ENCODE data around the gene TMEM79.
"Not testable (repeated sequence)": the region's sequence is repeated elsewhere in the genome, so short reads cannot be mapped to it uniquely, and the experiment has no call there.

TMEM79 gene

GRCh38 chr1:156310962-156311361 is 26.8 kb downstream of the TMEM79 start:
- no peak for DNase-seq

GRCh38 chr1:156316909-156317308 is 32.8 kb downstream of the TMEM79 start:
- DNase-seq, result no peak

GRCh38 chr1:156319664-156320063 is 35.5 kb downstream of the TMEM79 start:
- no peak for DNase-seq

- DNase-seq, result no peak
Observed at GRCh38 chr1:156320560-156320959, 36.4 kb downstream of the TMEM79 start.

GRCh38 chr1:156323179-156323578 is 39.1 kb downstream of the TMEM79 start:
- DNase-seq, result not testable (repeated sequence)

- DNase-seq, result no peak
Observed at GRCh38 chr1:156336242-156336641, 52.1 kb downstream of the TMEM79 start.

GRCh38 chr1:156337052-156337887 is 53.1 kb downstream of the TMEM79 start:
- DNase-seq, result no peak

- DNase-seq, result no peak
Observed at GRCh38 chr1:156337888-156338179, 53.7 kb downstream of the TMEM79 start.

GRCh38 chr1:156338180-156338976 is 54.3 kb downstream of the TMEM79 start, which contains the start of the genes CCT3 and TSACC:
Gene CCT3, minus strand, starts transcription at chr1:156338292. Its CDS starts 108 bp downstream, at chr1:156338184.
Gene TSACC, plus strand, starts transcription at chr1:156338526. Its CDS starts 1,232 bp downstream, at chr1:156339758.
- DNase-seq, result peak; percentile 100

All from NCI-H187 treated with DMSO at 0.1 percent for 48 hours (cell line).